HG03196 (cell line): ENCODE results near the gene NCOR1.
"Not testable (repeated sequence)": the region's sequence is repeated elsewhere in the genome, so short reads cannot be mapped to it uniquely, and the experiment has no call there.

Experiments
- ATAC-seq: cut with Tn5 transposase; IDR thresholded peaks from one replicate; pipeline ENCODE4 v1.9.1; 2021; ENCODE audit not compliant: unreplicated experiment

The NCOR1 gene

GRCh38 chr17:16152326-16152725, 63.0 kb downstream of the NCOR1 start:
- not testable (repeated sequence) for ATAC-seq

GRCh38 chr17:16150251-16150856, 65.0 kb downstream of the NCOR1 start:
- no peak for ATAC-seq

GRCh38 chr17:16148596-16148995, 66.7 kb downstream of the NCOR1 start:
- no peak for ATAC-seq

- not testable (repeated sequence) for ATAC-seq
These were observed 69.9 kb downstream of the NCOR1 start for GRCh38 chr17:16145319-16145890.

- ATAC-seq: no peak
These were observed 73.6 kb downstream of the NCOR1 start for GRCh38 chr17:16141685-16142084.

- ATAC-seq: no peak
These were observed 74.5 kb downstream of the NCOR1 start for GRCh38 chr17:16140854-16141253.

GRCh38 chr17:16135461-16135860, 79.9 kb downstream of the NCOR1 start:
- no peak for ATAC-seq

GRCh38 chr17:16131593-16131992, 83.7 kb downstream of the NCOR1 start:
- no peak for ATAC-seq

GRCh38 chr17:16129441-16130205, 85.7 kb downstream of the NCOR1 start:
- ATAC-seq: no peak

GRCh38 chr17:16123531-16123930, 91.8 kb downstream of the NCOR1 start:
- no peak for ATAC-seq

GRCh38 chr17:16122697-16123434, 92.5 kb downstream of the NCOR1 start:
- ATAC-seq: no peak

- no peak for ATAC-seq
These were observed 93.4 kb downstream of the NCOR1 start for GRCh38 chr17:16121915-16122314.

GRCh38 chr17:16120937-16121336, 94.4 kb downstream of the NCOR1 start:
- ATAC-seq: no peak

GRCh38 chr17:16117149-16117548, 98.2 kb downstream of the NCOR1 start:
- ATAC-seq: no peak

- not testable (repeated sequence) for ATAC-seq
These were observed 100.1 kb downstream of the NCOR1 start for GRCh38 chr17:16115077-16115698.

- no peak for ATAC-seq
These were observed 106.5 kb downstream of the NCOR1 start for GRCh38 chr17:16108871-16109270.

- ATAC-seq: no peak
These were observed 106.9 kb downstream of the NCOR1 start for GRCh38 chr17:16108386-16108785.

GRCh38 chr17:16107165-16107770, 108.1 kb downstream of the NCOR1 start:
- ATAC-seq: no peak

GRCh38 chr17:16106161-16106891, 109.0 kb downstream of the NCOR1 start:
- no peak for ATAC-seq

- ATAC-seq: no peak
These were observed 111.1 kb downstream of the NCOR1 start for GRCh38 chr17:16104189-16104588.
